Smooth muscle cell (in vitro differentiated cells): ENCODE measurements around the gene COL20A1. TPM values are rescaled to one million over a fixed set of nuclear protein-coding genes. Genes with fewer than 3 reads are reported as not detected.

Source experiments
- DNase-seq: peaks from one replicate; lab custom pipeline; 2025; ENCODE audit not compliant: unreplicated experiment; lab: John Stamatoyannopoulos, UW
- H2AFZ ChIP-seq: fragments of 200-600 bp; sonication (generic); 2 replicates; pipeline ENCODE4 v1.6.0; 2016; ENCODE audit warnings: antibody characterized with exemption, low read depth, mild to moderate bottlenecking
- H3F3A ChIP-seq: fragments of 200-600 bp; sonication (generic); 2 replicates; pipeline ENCODE4 v1.6.0; 2017; ENCODE audit warnings: antibody characterized with exemption, low read depth
- H3K27ac ChIP-seq: fragments of 200-600 bp; sonication (generic); 2 replicates; pipeline ENCODE4 v1.5.1; 2016; ENCODE audit warnings: low read depth, mild to moderate bottlenecking
- H3K27me3 ChIP-seq: fragments of 200-600 bp; sonication (generic); 2 replicates; pipeline ENCODE4 v1.6.1; 2016; ENCODE audit warnings: low read depth, mild to moderate bottlenecking
- H3K36me3 ChIP-seq: fragments of 200-600 bp; sonication (generic); 2 replicates; pipeline ENCODE4 v1.5.1; 2016; ENCODE audit warnings: low read depth
- H3K4me1 ChIP-seq: fragments of 200-600 bp; sonication (generic); 2 replicates; pipeline ENCODE4 v1.5.1; 2016; ENCODE audit warnings: low read depth
- H3K4me2 ChIP-seq: fragments of 200-600 bp; sonication (generic); 2 replicates; pipeline ENCODE4 v1.6.0; 2016; ENCODE audit warnings: mild to moderate bottlenecking
- H3K4me3 ChIP-seq: fragments of 200-600 bp; sonication (generic); 2 replicates; pipeline ENCODE4 v1.5.1; 2016; ENCODE audit warnings: mild to moderate bottlenecking
- H3K79me2 ChIP-seq: fragments of 200-600 bp; sonication (generic); 2 replicates; pipeline ENCODE4 v1.6.0; 2016; ENCODE audit warnings: low read depth, mild to moderate bottlenecking
- H3K9ac ChIP-seq: fragments of 200-600 bp; sonication (generic); 2 replicates; pipeline ENCODE4 v1.6.0; 2016; ENCODE audit warnings: low read depth
- H3K9me3 ChIP-seq: fragments of 200-600 bp; sonication (generic); replicated peaks from 2 replicates; pipeline ENCODE4 v1.5.1; 2016; ENCODE audit warnings: low read depth
- H4K20me1 ChIP-seq: fragments of 200-600 bp; sonication (generic); 2 replicates; pipeline ENCODE4 v1.6.0; 2016; ENCODE audit warnings: low read depth
- CTCF ChIP-seq: fragments of 200-600 bp; sonication (generic); IDR thresholded peaks from 2 replicates; pipeline ENCODE4 v1.5.1; 2017; ENCODE audit warnings: borderline replicate concordance, mild to moderate bottlenecking, antibody characterized with exemption; ENCODE audit not compliant: insufficient read depth, poor library complexity, severe bottlenecking
- whole genome bisulfite sequencing: methylation state at CpG from one replicate; pipeline ENCODE4 v1.1.7; 2016; ENCODE audit warnings: low lambda C conversion rate; 5-methylcytosine and 5-hydroxymethylcytosine counted together
- polyA plus RNA-seq: library from polyadenylated mRNA; unstranded; fragments of >200 nt; fragmentation: Nextera tagmentation; extraction: Ambion mirVana; gene quantifications from 2 replicates; pipeline ENCODE4 v1.2.1, GENCODE V29; 2016
- total RNA-seq: library from RNA; depleted of rRNA; stranded (reverse); fragments of >200 nt; gene quantifications from 2 replicates; pipeline ENCODE4 v1.2.3, GENCODE V29; 2014

The COL20A1 gene
- total and polyA plus RNA-seq, 2 experiments from 2014 or later, result 0.23 to 0.36 TPM

GRCh38 chr20:63328718-63329275 is 35.8 kb downstream of the COL20A1 start:
- Histone ChIP-seq H3K79me2 (no peaks in the 10 kb centered on the region), H4K20me1 (no peaks in the 10 kb centered on the region), H3K27ac (no peak overlapping the region), H3K9ac (no peak overlapping the region), H2AFZ (no peak overlapping the region), H3K27me3 (no peaks in the 10 kb centered on the region), H3K4me3 (no peak overlapping the region), H3F3A (no peaks in the 10 kb centered on the region), H3K9me3 (no peaks in the 10 kb centered on the region), H3K4me1 (no peaks in the 10 kb centered on the region), H3K36me3 (no peaks in the 10 kb centered on the region), H3K4me2 (no peak overlapping the region)
- no peak for DNase-seq
- 81% methylated on average over 18 of the region's 21 CpGs for WGBS
- TF ChIP-seq CTCF, result no peak

- no peak for DNase-seq
- Histone ChIP-seq H2AFZ (no peak overlapping the region), H3K4me1 (no peaks in the 10 kb centered on the region), H3F3A (no peaks in the 10 kb centered on the region), H3K27ac (no peak overlapping the region), H3K79me2 (no peaks in the 10 kb centered on the region), H4K20me1 (no peaks in the 10 kb centered on the region), H3K9ac (no peak overlapping the region), H3K9me3 (no peaks in the 10 kb centered on the region), H3K36me3 (no peaks in the 10 kb centered on the region), H3K27me3 (no peaks in the 10 kb centered on the region), H3K4me2 (no peak overlapping the region), H3K4me3 (no peak overlapping the region)
- WGBS, result 90% methylated on average over 18 of the region's 18 CpGs
- no peak for TF ChIP-seq CTCF
These were observed 36.5 kb downstream of the COL20A1 start for GRCh38 chr20:63329331-63330083.

GRCh38 chr20:63330084-63330760 is 37.2 kb downstream of the COL20A1 start:
- Histone ChIP-seq H3K27ac (no peak overlapping the region), H3F3A (no peaks in the 10 kb centered on the region), H3K36me3 (no peaks in the 10 kb centered on the region), H3K4me2 (no peak overlapping the region), H3K9ac (no peak overlapping the region), H3K4me1 (no peaks in the 10 kb centered on the region), H2AFZ (no peak overlapping the region), H3K4me3 (no peak overlapping the region), H3K27me3 (no peaks in the 10 kb centered on the region), H4K20me1 (no peaks in the 10 kb centered on the region), H3K79me2 (no peaks in the 10 kb centered on the region), H3K9me3 (no peaks in the 10 kb centered on the region)
- no peak for TF ChIP-seq CTCF
- no peak for DNase-seq
- WGBS, result 95% methylated on average over 18 of the region's 20 CpGs
